Stimulated activated CD4-positive, alpha-beta T cell treated with anti-CD3 and anti-CD28 coated beads, Interleukin-12 subunit alpha, Interleukin-12 subunit beta, amount 100 ng/mL, for 4 hours (primary cell): Measurements from ENCODE around the gene APLP1.
"Not testable (repeated sequence)": the region's sequence is repeated elsewhere in the genome, so short reads cannot be mapped to it uniquely, and the experiment has no call there.

Source experiments
- DNase-seq: peaks from one replicate; pipeline ENCODE4 v3.0.0-alpha.2; 2020

APLP1 gene

GRCh38 chr19:35907377-35907745, 39.0 kb downstream of the APLP1 start:
- no peak for DNase-seq

- DNase-seq: no peak
Observed at GRCh38 chr19:35908010-35908441, 39.7 kb downstream of the APLP1 start, which contains the start of gene TYROBP. TSS of gene TYROBP (minus strand) at chr19:35908295. CDS start at chr19:35908228, 67 bp downstream.

- no peak for DNase-seq
Observed at GRCh38 chr19:35908973-35909683, 40.8 kb downstream of the APLP1 start.

GRCh38 chr19:35909684-35910035, 41.3 kb downstream of the APLP1 start:
- DNase-seq: no peak

GRCh38 chr19:35910355-35910754, 42.0 kb downstream of the APLP1 start:
- DNase-seq: not testable (repeated sequence)

GRCh38 chr19:35911173-35911572, 42.8 kb downstream of the APLP1 start:
- no peak for DNase-seq

GRCh38 chr19:35911790-35912189, 43.4 kb downstream of the APLP1 start:
- DNase-seq: no peak

GRCh38 chr19:35913589-35913988, 45.2 kb downstream of the APLP1 start:
- no peak for DNase-seq

GRCh38 chr19:35915443-35915842, 47.1 kb downstream of the APLP1 start:
- DNase-seq: no peak

- no peak for DNase-seq
Observed at GRCh38 chr19:35919306-35919705, 50.9 kb downstream of the APLP1 start.

- no peak for DNase-seq
Observed at GRCh38 chr19:35921012-35921411, 52.6 kb downstream of the APLP1 start.

GRCh38 chr19:35925501-35925900, 57.1 kb downstream of the APLP1 start:
- DNase-seq: no peak

- no peak for DNase-seq
Observed at GRCh38 chr19:35928507-35928906, 60.1 kb downstream of the APLP1 start.
